Right atrium auricular region (tissue), 2 donors: Measurements from ENCODE around the gene HIPK2. TPM values are rescaled to one million over a fixed set of nuclear protein-coding genes. Genes with fewer than 3 reads are reported as not detected.

Experiments
- DNase-seq: peaks from one replicate; pipeline ENCODE4 v3.0.0-alpha.2; 2019; ENCODE audit warnings: low spot score
- H3K27ac ChIP-seq, 2 donors: fragments of 200-600 bp; sonication (generic); 1 replicate in 1 of 2; 2 replicates in 1 of 2; pipeline ENCODE4 v1.5.1; 2016 to 2019
- H3K27me3 ChIP-seq, 2 donors: fragments of 200-600 bp; sonication (generic); one replicate each; pipeline versions ENCODE4 v1.5.1 to v1.6.0; 2017 to 2019
- H3K36me3 ChIP-seq: fragments of 200-600 bp; sonication (generic); one replicate; pipeline ENCODE4 v1.5.1; 2016
- H3K4me1 ChIP-seq, 2 donors: fragments of 200-600 bp; sonication (generic); one replicate each; pipeline versions ENCODE4 v1.5.1 to v1.6.0; 2017 to 2019
- H3K4me3 ChIP-seq, 2 donors: fragments of 200-600 bp; sonication (generic); 1 replicate in 1 of 2; 2 replicates in 1 of 2; pipeline ENCODE4 v1.5.1; 2017 to 2019; ENCODE audit warnings: mild to moderate bottlenecking in 1 of 2, moderate library complexity in 1 of 2
- H3K9me3 ChIP-seq, 2 donors: fragments of 200-600 bp; sonication (generic); one replicate each; pipeline ENCODE4 v1.5.1; 2019
- CTCF ChIP-seq, 2 donors: fragments of 200-600 bp; sonication (generic); IDR thresholded peaks; one replicate each; pipeline ENCODE4 v1.5.1; 2019; ENCODE audit warnings: antibody characterized with exemption in 2 of 2
- total RNA-seq, 2 donors: library from RNA; depleted of rRNA; stranded (reverse); fragments of >200 nt; gene quantifications; one replicate each; pipeline ENCODE4 v1.1.0, GENCODE V29; 2016

Gene HIPK2
- total RNA-seq, 2 donors from 2014 or later, result 87.0 to 131 TPM

- Histone ChIP-seq H3K36me3 (no peaks in the 10 kb centered on the region), H3K27me3 (no peaks in the 10 kb centered on the region), H3K4me3 (no peak overlapping the region), H3K27ac (peak overlapping the region; percentile 93 to 96), H3K9me3 (no peaks in the 10 kb centered on the region), H3K4me1 (peaks cover 0 to 99% of the 10 kb centered on the region in 2 donors)
- no peak for TF ChIP-seq CTCF (IDR thresholded peaks at IDR 0.05)
- DNase-seq, result no peak
Observed at GRCh38 chr7:139741789-139742344, 35.9 kb downstream of the HIPK2 start.

GRCh38 chr7:139741239-139741638, 36.6 kb downstream of the HIPK2 start:
- Histone ChIP-seq H3K36me3 (no peaks in the 10 kb centered on the region), H3K4me1 (peaks cover 0 to 99% of the 10 kb centered on the region in 2 donors)
- no peak for TF ChIP-seq CTCF (IDR thresholded peaks at IDR 0.05)

GRCh38 chr7:139739863-139740597, 37.8 kb downstream of the HIPK2 start:
- peaks cover 0 to 99% of the 10 kb centered on the region in 2 donors for H3K4me1 ChIP-seq
- no peak overlapping the region for H3K4me3 ChIP-seq
- H3K27me3 ChIP-seq, result no peaks in the 10 kb centered on the region
- H3K27ac ChIP-seq, result peak overlapping the region; percentile 93 to 96
- H3K9me3 ChIP-seq, result no peaks in the 10 kb centered on the region
- DNase-seq, result peak; percentile 58
- no peak for TF ChIP-seq CTCF (IDR thresholded peaks at IDR 0.05)
- H3K36me3 ChIP-seq, result no peaks in the 10 kb centered on the region

More at GRCh38 chr7:139741239-139741638, 36.6 kb downstream of the HIPK2 start:
- Histone ChIP-seq H3K27me3 (no peaks in the 10 kb centered on the region), H3K27ac (peak overlapping the region; percentile 93 to 96), H3K9me3 (no peaks in the 10 kb centered on the region), H3K4me3 (no peak overlapping the region)
- DNase-seq, result no peak

- no peak for DNase-seq
- no peak for TF ChIP-seq CTCF (IDR thresholded peaks at IDR 0.05)
- H3K4me3 ChIP-seq, result no peak overlapping the region
- H3K36me3 ChIP-seq, result no peaks in the 10 kb centered on the region
- peaks cover 0 to 99% of the 10 kb centered on the region in 2 donors for H3K4me1 ChIP-seq
- no peaks in the 10 kb centered on the region for H3K27me3 ChIP-seq
- H3K9me3 ChIP-seq, result no peaks in the 10 kb centered on the region
- H3K27ac ChIP-seq, result peak overlapping the region; percentile 93 to 96
Observed at GRCh38 chr7:139738772-139739171, 39.0 kb downstream of the HIPK2 start.

GRCh38 chr7:139738101-139738489, 39.7 kb downstream of the HIPK2 start:
- DNase-seq, result peak; percentile 57
- Histone ChIP-seq H3K27me3 (no peaks in the 10 kb centered on the region), H3K4me1 (peaks cover 0 to 99% of the 10 kb centered on the region in 2 donors), H3K4me3 (no peak overlapping the region), H3K36me3 (no peaks in the 10 kb centered on the region), H3K27ac (peak overlapping the region; percentile 93 to 96), H3K9me3 (no peaks in the 10 kb centered on the region)
- TF ChIP-seq CTCF (IDR thresholded peaks at IDR 0.05), result no peak
